ENCODE measurements around the gene FXYD3. TPM values are rescaled to one million over a fixed set of nuclear protein-coding genes. Genes with fewer than 3 reads are reported as not detected.

The FXYD3 gene
- total RNA-seq, 6 experiments from 2014 or later = not detected

DNA sequence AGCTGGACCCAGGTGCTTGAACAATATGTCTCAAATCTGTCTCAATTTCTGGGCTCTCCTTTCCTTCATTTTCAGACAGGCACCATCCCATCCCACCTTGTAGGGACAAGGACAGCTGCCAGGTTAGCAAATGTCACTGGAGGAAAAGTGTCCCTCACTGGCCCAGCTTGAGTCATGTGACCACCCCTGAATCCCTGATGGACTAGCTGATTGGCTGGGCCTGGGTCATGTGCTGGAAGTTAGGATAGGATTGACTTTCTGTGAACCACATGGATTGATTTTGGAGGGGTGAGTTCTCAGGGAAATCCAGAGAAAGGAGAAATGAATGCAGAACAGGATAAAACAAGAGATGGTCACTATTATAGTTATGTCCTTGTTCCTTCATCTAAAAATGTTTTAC lies 28.2 kb upstream of the FXYD3 start:
- TF ChIP-seq CTCF (IDR thresholded peaks at IDR 0.05) = no peak
- no peak for DNase-seq
- Mint-ChIP-seq H3K27me3 (ENCODE audit: insufficient read depth) (no peaks in the 10 kb centered on the region), H3K9me3 (peaks cover 3% of the 10 kb centered on the region; the same call in 1 of the 2 replicates), H3K4me3 (no peak overlapping the region), H3K36me3 (ENCODE audit: low read depth) (no peaks in the 10 kb centered on the region), H3K4me1 (ENCODE audit: low read depth) (peaks cover 25% of the 10 kb centered on the region), H3K27ac (no peak overlapping the region)

GRCh38 chr19:35088131-35088913 lies 27.3 kb upstream of the FXYD3 start:
- Mint-ChIP-seq H3K4me1 (ENCODE audit: low read depth) (peaks cover 25% of the 10 kb centered on the region), H3K27ac (peak overlapping the region; percentile 67), H3K4me3 (no peak overlapping the region), H3K27me3 (ENCODE audit: insufficient read depth) (no peaks in the 10 kb centered on the region), H3K36me3 (ENCODE audit: low read depth) (no peaks in the 10 kb centered on the region), H3K9me3 (no peaks in the 10 kb centered on the region)
- DNase-seq = peak; percentile 87
- TF ChIP-seq CTCF (IDR thresholded peaks at IDR 0.05) = peak; percentile 22; the same call in 1 of the 2 replicates

DNA sequence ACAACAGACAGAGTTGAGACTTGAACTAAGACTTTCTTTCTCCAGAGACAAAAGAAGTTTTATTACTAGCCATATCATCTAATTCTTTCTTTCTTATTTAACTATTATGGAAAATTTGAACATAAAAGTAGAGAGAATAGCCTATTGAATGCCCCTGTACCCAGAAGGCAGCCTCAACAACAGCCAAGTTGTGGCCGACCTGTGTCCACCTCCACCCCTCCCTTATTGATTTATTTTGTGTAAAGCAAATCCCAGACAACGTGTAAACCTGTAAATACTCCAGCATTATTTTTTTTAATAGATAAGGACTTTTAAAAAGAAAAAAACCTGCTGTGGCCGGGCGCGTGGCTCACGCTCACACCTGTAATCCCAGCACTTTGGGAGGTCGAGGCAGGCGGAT lies 26.1 kb upstream of the FXYD3 start:
- Mint-ChIP-seq H3K36me3 (ENCODE audit: low read depth) (no peaks in the 10 kb centered on the region), H3K27me3 (ENCODE audit: insufficient read depth) (peaks cover under 1% of the 10 kb centered on the region; the same call in 1 of the 2 replicates), H3K9me3 (no peaks in the 10 kb centered on the region), H3K4me1 (ENCODE audit: low read depth) (peaks cover 25% of the 10 kb centered on the region), H3K27ac (no peak overlapping the region), H3K4me3 (no peak overlapping the region)
- no peak for TF ChIP-seq CTCF (IDR thresholded peaks at IDR 0.05)
- no peak for DNase-seq

DNA sequence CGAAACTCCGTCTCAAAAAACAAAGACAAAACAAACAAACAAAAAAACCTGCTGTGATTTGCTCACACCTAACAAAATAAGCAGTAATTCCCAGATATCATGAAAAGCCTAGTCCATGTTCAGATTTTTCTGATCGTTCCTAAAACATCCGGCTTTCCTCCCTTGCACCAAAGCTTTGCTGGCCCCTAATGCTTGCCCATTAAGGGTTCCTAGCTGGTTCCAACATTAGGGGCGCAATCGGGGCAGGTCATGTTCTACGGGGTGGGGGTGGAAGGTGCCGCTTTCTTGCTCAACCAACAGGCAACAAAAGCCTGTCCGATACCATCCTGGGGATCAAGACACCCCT lies 25.5 kb upstream of the FXYD3 start:
- Mint-ChIP-seq H3K36me3 (ENCODE audit: low read depth) (no peaks in the 10 kb centered on the region), H3K9me3 (no peaks in the 10 kb centered on the region), H3K27ac (no peak overlapping the region), H3K27me3 (ENCODE audit: insufficient read depth) (peaks cover 4% of the 10 kb centered on the region; the same call in 1 of the 2 replicates), H3K4me3 (peak overlapping the region; percentile 61; the same call in 1 of the 2 replicates), H3K4me1 (ENCODE audit: low read depth) (peaks cover 25% of the 10 kb centered on the region)
- no peak for DNase-seq
- TF ChIP-seq CTCF (IDR thresholded peaks at IDR 0.05) = no peak

- peak; percentile 45 for DNase-seq
- no peak overlapping the region for H3K27ac Mint-ChIP-seq
- H3K36me3 Mint-ChIP-seq (ENCODE audit: low read depth) = no peaks in the 10 kb centered on the region
- peak overlapping the region; percentile 61 for H3K4me3 Mint-ChIP-seq
- H3K9me3 Mint-ChIP-seq = no peaks in the 10 kb centered on the region
- H3K27me3 Mint-ChIP-seq (ENCODE audit: insufficient read depth) = peaks cover 5% of the 10 kb centered on the region; the same call in 1 of the 2 replicates
- peaks cover 25% of the 10 kb centered on the region for H3K4me1 Mint-ChIP-seq (ENCODE audit: low read depth)
- TF ChIP-seq CTCF (IDR thresholded peaks at IDR 0.05) = peak; percentile 83
These were observed 25.0 kb upstream of the FXYD3 start for GRCh38 chr19:35090506-35091214.

Data from HFFc6 (cell line).